PC-3 (cell line): Measurements from ENCODE around the gene B4GALT7. TPM values are rescaled to one million over a fixed set of nuclear protein-coding genes. Genes with fewer than 3 reads are reported as not detected.

Experiments used
- ATAC-seq: fragments of 200-7000 bp; cut with Tn5 transposase; 2 replicates; pipeline ENCODE4 v1.9.1; 2020; ENCODE audit warnings: mild to moderate bottlenecking, moderate library complexity
- BruUV-seq: library from RNA; stranded (reverse); fragments of 400-500 nt; replicated peaks from 2 replicates; lab custom pipeline; 2021; lab: Mats Ljungman, UMichigan
- CTCF ChIA-PET: fragments of 300-600 bp; sonication (Branson Sonifier 250); formaldehyde crosslinking; loops from one replicate; lab custom pipeline; 2022; ENCODE audit warnings: antibody characterized with exemption; lab: Charles Lee
- POLR2A ChIA-PET: fragments of 300-600 bp; sonication (Branson Sonifier 250); formaldehyde crosslinking; loops from one replicate; lab custom pipeline; 2022; ENCODE audit warnings: antibody characterized with exemption; ENCODE audit not compliant: unreplicated experiment; lab: Charles Lee
- DNase-seq: peaks from one replicate; pipeline ENCODE4 v3.0.0-alpha.2; 2015
- H2AFZ ChIP-seq: fragments of 300-600 bp; sonication (generic); 2 replicates; pipeline ENCODE4 v1.6.0; 2016; ENCODE audit warnings: antibody characterized with exemption, low read length
- H3F3A ChIP-seq: fragments of 300-600 bp; sonication (generic); one replicate; pipeline ENCODE4 v1.6.0; 2017; ENCODE audit warnings: antibody characterized with exemption, low read length, control low read depth, mild to moderate bottlenecking; ENCODE audit not compliant: unreplicated experiment
- H3K27ac ChIP-seq: fragments of 300-600 bp; sonication (generic); 2 replicates; pipeline ENCODE4 v1.5.1; 2016; ENCODE audit warnings: mild to moderate bottlenecking, low read length
- H3K27me3 ChIP-seq: fragments of 300-600 bp; sonication (generic); 2 replicates; pipeline ENCODE4 v1.6.1; 2016; ENCODE audit warnings: low read length, mixed read lengths
- H3K36me3 ChIP-seq: fragments of 300-600 bp; sonication (generic); 2 replicates; pipeline ENCODE4 v1.6.1; 2016; ENCODE audit warnings: low read depth, mixed run types, low read length, mixed read lengths
- H3K4me1 ChIP-seq: fragments of 300-600 bp; sonication (generic); 2 replicates; pipeline ENCODE4 v1.5.1; 2016; ENCODE audit warnings: low read length; ENCODE audit not compliant: insufficient read depth
- H3K4me2 ChIP-seq: fragments of 300-600 bp; sonication (generic); 2 replicates; pipeline ENCODE4 v1.6.0; 2016; ENCODE audit warnings: low read length
- H3K4me3 ChIP-seq: fragments of 300-600 bp; sonication (generic); 2 replicates; pipeline ENCODE4 v1.5.1; 2016; ENCODE audit warnings: mild to moderate bottlenecking, low read length, mixed read lengths
- H3K79me2 ChIP-seq: fragments of 300-600 bp; sonication (generic); 2 replicates; pipeline ENCODE4 v1.6.1; 2017; ENCODE audit warnings: low read length, mixed read lengths
- H3K9ac ChIP-seq: fragments of 300-600 bp; sonication (generic); 2 replicates; pipeline ENCODE4 v1.6.0; 2016; ENCODE audit warnings: mild to moderate bottlenecking, low read length
- H3K9me2 ChIP-seq: fragments of 300-600 bp; sonication (generic); replicated peaks from 2 replicates; pipeline ENCODE4 v1.6.1; 2016; ENCODE audit warnings: mixed run types, low read length, mixed read lengths
- H3K9me3 ChIP-seq: fragments of 300-600 bp; sonication (generic); 2 replicates; pipeline ENCODE4 v1.6.1; 2016; ENCODE audit warnings: low read length, mixed read lengths
- H4K20me1 ChIP-seq: fragments of 300-600 bp; sonication (generic); 2 replicates; pipeline ENCODE4 v1.6.1; 2016; ENCODE audit warnings: low read length, mixed read lengths
- EZH2 ChIP-seq: fragments of 300-600 bp; sonication (generic); IDR thresholded peaks from one replicate; pipeline ENCODE4 v1.6.1; 2017; ENCODE audit warnings: antibody characterized with exemption, mild to moderate bottlenecking, low read length; ENCODE audit not compliant: unreplicated experiment
- EZH2phosphoT487 ChIP-seq: fragments of 300-600 bp; sonication (generic); IDR thresholded peaks from 2 replicates; pipeline ENCODE4 v1.6.1; 2018; ENCODE audit warnings: mild to moderate bottlenecking, antibody characterized with exemption, low read length, borderline replicate concordance
- intact Hi-C: fragments of 100-400 bp; cut with micrococcal nuclease; formaldehyde crosslinking; loops from 2 replicates; pipeline ENCODE4 v1.9.0; 2023
- total RNA-seq: library from RNA; depleted of rRNA; stranded (reverse); fragments of >200 nt; gene quantifications from 2 replicates; pipeline ENCODE4 v1.2.3, GENCODE V29; 2014
- TF ChIP-seq, protein P1 (sequence below): fragments of 300-600 bp; sonication (generic); conservative IDR thresholded peaks from 2 replicates; pipeline ENCODE4 v1.5.1; 2017; ENCODE audit warnings: antibody characterized with exemption, low read depth, mild to moderate bottlenecking, low read length

The B4GALT7 gene
- total RNA-seq, 1 experiment from 2014 or later: 33.8 TPM

DNA sequence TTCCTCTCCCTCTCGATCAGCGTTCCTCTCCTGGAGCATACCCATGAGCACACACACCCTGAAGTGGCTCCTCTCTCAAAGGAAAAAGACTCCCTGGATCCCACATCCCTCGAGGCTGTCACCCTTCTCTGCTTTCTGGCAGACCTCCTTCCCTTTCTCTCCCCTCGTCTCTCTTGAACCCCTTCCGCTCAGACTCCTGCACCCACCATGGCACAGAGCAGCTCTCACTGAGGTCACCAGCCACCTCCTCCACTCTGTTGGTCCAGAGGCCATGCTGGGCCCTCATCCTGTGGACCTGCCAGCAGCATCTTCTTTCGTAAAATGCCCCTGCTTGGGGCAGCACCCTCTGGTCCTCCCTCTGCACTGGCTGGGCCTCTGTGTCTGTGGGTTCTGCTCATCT lies 5.7 kb downstream of the B4GALT7 start:
- ChIA-PET POLR2A (no interaction called here), CTCF (no interaction called here)
- H3K4me2 ChIP-seq: no peak overlapping the region
- H3K27me3 ChIP-seq: no peaks in the 10 kb centered on the region
- no peaks in the 10 kb centered on the region for H3F3A ChIP-seq
- H3K9me3 ChIP-seq: no peaks in the 10 kb centered on the region
- no peak overlapping the region for H3K4me3 ChIP-seq
- H3K4me1 ChIP-seq: peaks cover 4% of the 10 kb centered on the region; the same call in 1 of the 2 replicates
- DNase-seq (no peak), ATAC-seq (no peak)
- intact Hi-C loops: no loop called here
- H2AFZ ChIP-seq: no peak overlapping the region
- H4K20me1 ChIP-seq: no peaks in the 10 kb centered on the region
- no peaks in the 10 kb centered on the region for H3K9me2 ChIP-seq
- H3K79me2 ChIP-seq: peaks cover 10% of the 10 kb centered on the region
- no peaks in the 10 kb centered on the region for H3K36me3 ChIP-seq
- no TSS peak for BruUV-seq
- no peak overlapping the region for H3K9ac ChIP-seq
- TF ChIP-seq, protein P1, sequence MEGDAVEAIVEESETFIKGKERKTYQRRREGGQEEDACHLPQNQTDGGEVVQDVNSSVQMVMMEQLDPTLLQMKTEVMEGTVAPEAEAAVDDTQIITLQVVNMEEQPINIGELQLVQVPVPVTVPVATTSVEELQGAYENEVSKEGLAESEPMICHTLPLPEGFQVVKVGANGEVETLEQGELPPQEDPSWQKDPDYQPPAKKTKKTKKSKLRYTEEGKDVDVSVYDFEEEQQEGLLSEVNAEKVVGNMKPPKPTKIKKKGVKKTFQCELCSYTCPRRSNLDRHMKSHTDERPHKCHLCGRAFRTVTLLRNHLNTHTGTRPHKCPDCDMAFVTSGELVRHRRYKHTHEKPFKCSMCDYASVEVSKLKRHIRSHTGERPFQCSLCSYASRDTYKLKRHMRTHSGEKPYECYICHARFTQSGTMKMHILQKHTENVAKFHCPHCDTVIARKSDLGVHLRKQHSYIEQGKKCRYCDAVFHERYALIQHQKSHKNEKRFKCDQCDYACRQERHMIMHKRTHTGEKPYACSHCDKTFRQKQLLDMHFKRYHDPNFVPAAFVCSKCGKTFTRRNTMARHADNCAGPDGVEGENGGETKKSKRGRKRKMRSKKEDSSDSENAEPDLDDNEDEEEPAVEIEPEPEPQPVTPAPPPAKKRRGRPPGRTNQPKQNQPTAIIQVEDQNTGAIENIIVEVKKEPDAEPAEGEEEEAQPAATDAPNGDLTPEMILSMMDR: no peak
- no peak for TF ChIP-seq EZH2phosphoT487
- no peak for TF ChIP-seq EZH2
- no peak overlapping the region for H3K27ac ChIP-seq

DNA sequence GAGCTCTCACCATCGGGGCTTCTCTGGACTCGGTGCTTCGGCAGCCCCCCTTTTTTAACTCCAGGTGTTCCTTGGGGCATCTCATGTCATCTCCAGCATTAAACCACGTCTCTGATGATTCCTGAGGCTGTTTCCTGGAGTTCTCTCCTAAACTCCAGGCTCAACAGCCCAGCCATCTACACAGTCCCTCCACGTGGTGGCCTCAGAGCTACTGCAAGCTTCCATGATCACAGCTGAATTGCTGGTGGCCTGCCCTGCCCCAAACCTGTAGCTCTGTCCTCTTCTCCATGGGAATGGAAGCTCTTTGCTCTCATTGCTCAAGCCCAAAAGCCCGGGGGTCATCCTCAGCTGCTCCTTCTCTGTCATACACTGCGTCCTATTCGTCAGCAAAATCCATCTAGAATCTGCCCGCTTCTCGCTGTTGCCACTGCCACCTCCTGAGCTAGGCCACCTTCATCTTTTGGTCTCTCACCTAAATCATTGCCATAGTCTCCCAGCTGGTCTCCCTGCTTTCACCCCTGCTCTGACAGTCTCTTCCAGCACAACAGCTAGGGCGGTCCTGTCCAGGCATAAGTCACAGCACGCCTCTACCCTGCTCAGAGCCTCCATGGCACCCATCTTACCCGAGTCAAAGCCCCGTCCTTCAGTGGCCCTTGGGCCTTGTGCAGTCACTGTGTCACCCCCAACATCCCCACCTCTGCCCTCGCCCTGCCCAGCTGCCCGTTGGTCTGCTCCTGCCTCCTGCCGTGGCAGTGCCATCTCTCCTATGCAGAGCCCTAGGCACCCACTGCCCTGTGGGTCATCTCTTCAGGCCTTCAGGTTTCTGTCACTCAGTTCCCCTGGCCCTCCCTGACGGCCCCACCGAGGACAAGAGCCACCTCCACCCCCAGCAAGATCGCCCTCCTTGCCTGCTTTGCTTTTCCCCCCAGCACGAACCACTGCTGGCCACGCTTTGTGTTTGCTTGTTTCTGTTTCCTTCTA lies 6.4 kb downstream of the B4GALT7 start:
- H3K4me2 ChIP-seq: no peak overlapping the region
- ChIA-PET POLR2A (no interaction called here), CTCF (no interaction called here)
- H3F3A ChIP-seq: no peaks in the 10 kb centered on the region
- H3K9me3 ChIP-seq: no peaks in the 10 kb centered on the region
- H3K36me3 ChIP-seq: no peaks in the 10 kb centered on the region
- H2AFZ ChIP-seq: no peak overlapping the region
- no peak for ATAC-seq
- BruUV-seq: no TSS peak
- H3K9me2 ChIP-seq: no peaks in the 10 kb centered on the region
- H3K79me2 ChIP-seq: peaks cover 3% of the 10 kb centered on the region; the same call in 1 of the 2 replicates
- H3K4me3 ChIP-seq: no peak overlapping the region
- TF ChIP-seq, protein P1: no peak
- no peak for TF ChIP-seq EZH2
- no peak for TF ChIP-seq EZH2phosphoT487
- no peak overlapping the region for H3K27ac ChIP-seq
- H4K20me1 ChIP-seq: no peaks in the 10 kb centered on the region
- intact Hi-C loops: no loop called here
- no peaks in the 10 kb centered on the region for H3K27me3 ChIP-seq
- no peak for DNase-seq
- no peaks in the 10 kb centered on the region for H3K4me1 ChIP-seq
- no peak overlapping the region for H3K9ac ChIP-seq

DNA sequence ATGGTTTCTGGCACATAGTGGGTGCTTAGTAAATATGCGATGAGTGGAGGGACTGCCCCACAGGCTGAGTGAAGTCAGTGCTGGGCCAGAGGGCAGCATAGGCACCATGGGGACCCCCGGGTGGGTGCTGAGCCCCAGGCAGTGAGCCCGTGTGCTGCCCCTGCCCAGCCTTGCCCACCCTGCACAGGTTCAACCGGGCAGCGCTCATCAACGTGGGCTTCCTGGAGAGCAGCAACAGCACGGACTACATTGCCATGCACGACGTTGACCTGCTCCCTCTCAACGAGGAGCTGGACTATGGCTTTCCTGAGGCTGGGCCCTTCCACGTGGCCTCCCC lies 7.2 kb downstream of the B4GALT7 start:
- ChIA-PET CTCF (no interaction called here), POLR2A (interaction anchor here (0.6 kb wide), 1 partner anchor 109 kb away, joined by 3 read pairs; no protein-coding TSS in a partner anchor)
- intact Hi-C loops: no loop called here
- Histone ChIP-seq H4K20me1 (no peaks in the 10 kb centered on the region), H3K9me2 (no peaks in the 10 kb centered on the region), H3K4me3 (no peak overlapping the region), H3K9ac (no peak overlapping the region), H3K79me2 (no peaks in the 10 kb centered on the region), H3K4me2 (no peak overlapping the region), H3K27me3 (no peaks in the 10 kb centered on the region), H3K9me3 (no peaks in the 10 kb centered on the region), H3K4me1 (no peaks in the 10 kb centered on the region), H3K27ac (no peak overlapping the region), H3F3A (no peaks in the 10 kb centered on the region), H3K36me3 (no peaks in the 10 kb centered on the region), H2AFZ (no peak overlapping the region)
- DNase-seq: no peak
- no TSS peak for BruUV-seq
- no peak for TF ChIP-seq EZH2
- TF ChIP-seq, protein P1: no peak
- TF ChIP-seq EZH2phosphoT487: no peak
- ATAC-seq: no peak
